Measurements from ENCODE around the gene ETNK2. TPM values are rescaled to one million over a fixed set of nuclear protein-coding genes. Genes with fewer than 3 reads are reported as not detected.

ETNK2 gene
- total RNA-seq, 1 donor from 2014 or later, result 10.0 TPM

- peaks cover 6% of the 10 kb centered on the region for H3K36me3 Mint-ChIP-seq
- peak overlapping the region; percentile 8 for H3K4me3 Mint-ChIP-seq
- DNase-seq (ENCODE audit: extremely low spot score, unreplicated experiment), result no peak
- no peak overlapping the region for H3K27ac Mint-ChIP-seq
- H3K4me1 Mint-ChIP-seq (ENCODE audit: unreplicated experiment), result peaks cover 6% of the 10 kb centered on the region
- TF ChIP-seq CTCF (conservative IDR thresholded peaks at IDR 0.05), result no peak
- H3K9me3 Mint-ChIP-seq, result no peaks in the 10 kb centered on the region
- H3K27me3 Mint-ChIP-seq, result no peaks in the 10 kb centered on the region
These were observed 2.7 kb downstream of the ETNK2 start for GRCh38 chr1:204149107-204149506.

- H3K27ac Mint-ChIP-seq, result peak overlapping the region; percentile 46
- no peak overlapping the region for H3K4me3 Mint-ChIP-seq
- no peak for TF ChIP-seq CTCF (conservative IDR thresholded peaks at IDR 0.05)
- peaks cover 6% of the 10 kb centered on the region for H3K4me1 Mint-ChIP-seq (ENCODE audit: unreplicated experiment)
- DNase-seq (ENCODE audit: extremely low spot score, unreplicated experiment), result no peak
- peaks cover 6% of the 10 kb centered on the region for H3K36me3 Mint-ChIP-seq
- no peaks in the 10 kb centered on the region for H3K9me3 Mint-ChIP-seq
- H3K27me3 Mint-ChIP-seq, result no peaks in the 10 kb centered on the region
These were observed 4.1 kb downstream of the ETNK2 start for GRCh38 chr1:204147406-204148383.

GRCh38 chr1:204146965-204147364 lies 4.9 kb downstream of the ETNK2 start:
- peaks cover 6% of the 10 kb centered on the region for H3K36me3 Mint-ChIP-seq
- no peak for TF ChIP-seq CTCF (conservative IDR thresholded peaks at IDR 0.05)
- no peak for DNase-seq (ENCODE audit: extremely low spot score, unreplicated experiment)
- H3K4me3 Mint-ChIP-seq, result no peak overlapping the region
- peaks cover 6% of the 10 kb centered on the region for H3K4me1 Mint-ChIP-seq (ENCODE audit: unreplicated experiment)
- H3K9me3 Mint-ChIP-seq, result no peaks in the 10 kb centered on the region
- no peaks in the 10 kb centered on the region for H3K27me3 Mint-ChIP-seq
- H3K27ac Mint-ChIP-seq, result no peak overlapping the region

GRCh38 chr1:204146309-204146708 lies 5.5 kb downstream of the ETNK2 start:
- DNase-seq (ENCODE audit: extremely low spot score, unreplicated experiment), result no peak

GRCh38 chr1:204145033-204145504 lies 6.8 kb downstream of the ETNK2 start:
- Mint-ChIP-seq H3K36me3 (peaks cover 6% of the 10 kb centered on the region), H3K9me3 (no peaks in the 10 kb centered on the region), H3K4me3 (no peak overlapping the region), H3K4me1 (ENCODE audit: unreplicated experiment) (peaks cover 2% of the 10 kb centered on the region), H3K27ac (no peak overlapping the region), H3K27me3 (no peaks in the 10 kb centered on the region)
- TF ChIP-seq CTCF (conservative IDR thresholded peaks at IDR 0.05), result no peak
- DNase-seq (ENCODE audit: extremely low spot score, unreplicated experiment), result no peak

More at GRCh38 chr1:204146309-204146708, 5.5 kb downstream of the ETNK2 start:
- no peaks in the 10 kb centered on the region for H3K27me3 Mint-ChIP-seq
- peaks cover 6% of the 10 kb centered on the region for H3K36me3 Mint-ChIP-seq
- no peak overlapping the region for H3K27ac Mint-ChIP-seq
- peaks cover 6% of the 10 kb centered on the region for H3K4me1 Mint-ChIP-seq (ENCODE audit: unreplicated experiment)
- H3K9me3 Mint-ChIP-seq, result no peaks in the 10 kb centered on the region
- H3K4me3 Mint-ChIP-seq, result no peak overlapping the region
- no peak for TF ChIP-seq CTCF (conservative IDR thresholded peaks at IDR 0.05)
